NCI-H2196 treated with DMSO at 0.1 percent for 48 hours (cell line): Measurements from ENCODE around the gene MRPL40.

Experiments
- DNase-seq: peaks from one replicate; lab custom pipeline; 2025; ENCODE audit not compliant: unreplicated experiment; lab: John Stamatoyannopoulos, UW

Gene MRPL40

DNA sequence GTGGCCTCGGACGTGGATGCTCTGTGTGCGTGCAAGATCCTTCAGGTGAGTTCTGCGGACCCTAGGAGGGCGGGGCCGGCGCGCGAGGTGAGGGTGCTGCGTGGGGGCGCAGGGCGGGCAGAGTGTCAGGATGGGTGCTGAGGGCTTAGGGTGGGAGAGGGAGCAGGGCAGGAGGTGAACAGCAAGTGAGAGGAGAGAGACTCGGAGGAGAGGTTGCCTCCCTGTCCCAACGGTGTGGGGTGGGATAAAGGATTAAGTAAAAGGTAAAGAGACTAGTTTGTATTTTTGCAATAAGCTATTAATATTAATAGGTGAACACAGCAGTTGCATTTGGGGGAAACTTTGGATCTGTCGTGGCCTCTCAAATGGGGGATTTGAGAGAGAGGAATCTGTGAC, 47.8 kb downstream of the MRPL40 start:
- no peak for DNase-seq

DNA sequence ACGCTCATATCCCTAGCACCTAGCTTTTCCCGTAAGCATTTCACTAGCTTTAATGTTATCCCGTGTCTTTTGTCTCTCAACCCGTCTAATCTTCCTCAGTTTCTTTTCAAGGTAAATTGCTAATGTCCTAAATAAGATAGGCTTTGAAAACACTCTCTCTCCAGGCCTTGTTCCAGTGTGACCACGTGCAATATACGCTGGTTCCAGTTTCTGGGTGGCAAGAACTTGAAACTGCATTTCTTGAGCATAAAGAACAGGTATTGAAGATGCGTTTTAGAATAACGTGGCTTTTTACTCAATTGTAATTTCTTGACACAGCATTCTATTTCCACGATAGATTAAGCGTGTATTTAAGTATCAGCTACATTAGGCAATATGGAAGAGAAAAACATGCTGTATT, 48.4 kb downstream of the MRPL40 start:
- no peak for DNase-seq

- DNase-seq = no peak
These were observed 50.0 kb downstream of the MRPL40 start for GRCh38 chr22:19482297-19482696.

DNA sequence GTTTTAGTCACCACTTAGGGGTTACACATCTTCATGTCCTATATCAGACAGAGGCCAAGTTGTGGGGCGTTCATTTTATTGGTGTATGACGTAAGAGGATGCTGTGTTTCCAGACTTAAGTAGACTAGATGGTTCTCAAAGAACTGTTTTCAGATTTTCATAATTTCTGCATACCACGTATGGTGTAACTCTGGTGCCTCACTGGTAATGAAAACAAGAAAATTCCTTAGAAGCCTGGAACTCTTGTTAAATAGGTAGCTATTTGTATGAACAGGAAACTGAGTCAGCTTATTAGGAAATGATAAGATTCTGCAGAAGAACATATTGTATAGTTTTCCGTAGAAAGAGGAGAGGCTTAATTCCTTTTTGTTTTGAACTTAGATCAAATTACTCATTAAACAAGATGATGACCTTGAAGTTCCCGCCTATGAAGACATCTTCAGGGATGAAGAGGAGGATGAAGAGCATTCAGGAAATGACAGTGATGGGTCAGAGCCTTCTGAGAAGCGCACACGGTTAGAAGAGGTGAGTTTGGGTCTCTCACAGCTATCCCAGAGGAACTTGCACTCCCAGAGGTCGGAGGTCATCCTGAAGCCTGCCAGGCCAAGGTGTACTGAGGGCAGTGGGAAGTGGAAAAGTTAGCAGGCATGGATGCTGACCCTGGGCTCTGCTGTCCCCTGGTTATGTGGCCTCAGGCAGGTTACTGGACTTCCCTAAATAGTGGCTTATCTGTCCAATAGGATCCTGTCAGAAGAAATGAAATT, 51.3 kb downstream of the MRPL40 start:
- DNase-seq = no peak
